GM23338 (cell line): ENCODE data around the gene RAB21.

Experiments
- CREB1 ChIP-seq: fragments of 250-450 bp; sonication (Bioruptor Pico); IDR thresholded peaks from 2 replicates; pipeline ENCODE4 v1.5.0; 2020; ENCODE audit warnings: low read depth, mild to moderate bottlenecking, moderate library complexity
- CTCF ChIP-seq, 2 experiments: fragments of 200-600 bp in 1 of 2; sonication (generic) in 1 of 2; conservative IDR thresholded peaks; 2 replicates each; pipeline versions ENCODE4 v1.5.1 to v1.6.1; 2016 to 2017; ENCODE audit warnings: antibody characterized with exemption in 2 of 2, low read depth in 2 of 2, mild to moderate bottlenecking in 2 of 2, moderate library complexity in 1 of 2
- ETS1 ChIP-seq: IDR thresholded peaks from 2 replicates; pipeline ENCODE4 v1.6.1; 2016; ENCODE audit warnings: antibody characterized with exemption
- EZH2 ChIP-seq: fragments of 200-600 bp; sonication (generic); IDR thresholded peaks from one replicate; pipeline ENCODE4 v1.8.0; 2017; ENCODE audit warnings: antibody characterized with exemption, mild to moderate bottlenecking, low read depth; ENCODE audit not compliant: unreplicated experiment
- EZH2phosphoT487 ChIP-seq: fragments of 200-600 bp; sonication (generic); IDR thresholded peaks from one replicate; pipeline ENCODE4 v1.8.1; 2018; ENCODE audit warnings: antibody characterized with exemption; ENCODE audit not compliant: unreplicated experiment
- JUNB ChIP-seq: IDR thresholded peaks from one replicate; pipeline ENCODE4 v1.6.1; 2016; ENCODE audit warnings: antibody characterized with exemption; ENCODE audit not compliant: unreplicated experiment
- POLR2AphosphoS5 ChIP-seq: IDR thresholded peaks from 2 replicates; pipeline ENCODE4 v1.6.1; 2016; ENCODE audit warnings: antibody characterized with exemption, low read depth
- REST ChIP-seq: IDR thresholded peaks from one replicate; pipeline ENCODE4 v1.6.1; 2018; ENCODE audit warnings: antibody characterized with exemption; ENCODE audit not compliant: unreplicated experiment
- STAT1 ChIP-seq: IDR thresholded peaks from one replicate; pipeline ENCODE4 v1.6.1; 2016; ENCODE audit warnings: antibody characterized with exemption; ENCODE audit not compliant: unreplicated experiment
- ZNF114 ChIP-seq: fragments of 250-450 bp; sonication (Bioruptor Pico); IDR thresholded peaks from 2 replicates; pipeline ENCODE4 v1.5.0; 2020; ENCODE audit warnings: mild to moderate bottlenecking, moderate library complexity
- ZNF331 ChIP-seq: fragments of 250-450 bp; sonication (Bioruptor Pico); IDR thresholded peaks from 2 replicates; pipeline ENCODE4 v1.5.0; 2020; ENCODE audit warnings: low read depth, mild to moderate bottlenecking, moderate library complexity

- TF ChIP-seq CTCF (conservative IDR thresholded peaks at IDR 0.05; ENCODE audit: low read depth in 2 of 2) (no peak), EZH2 (no peak), POLR2AphosphoS5 (no peak), ZNF114 (CRISPR knock-in tag) (no peak), EZH2phosphoT487 (no peak), REST (no peak), CREB1 (CRISPR knock-in tag) (no peak), JUNB (no peak), STAT1 (no peak), ETS1 (no peak), ZNF331 (CRISPR knock-in tag) (no peak)
Observed at GRCh38 chr12:71766202-71766601, 11.5 kb downstream of the RAB21 start.
